GM19043 (cell line): ENCODE results near the gene AP4S1.
"Not testable (repeated sequence)": the region's sequence is repeated elsewhere in the genome, so short reads cannot be mapped to it uniquely, and the experiment has no call there.

Source experiments
- ATAC-seq: cut with Tn5 transposase; IDR thresholded peaks from one replicate; pipeline ENCODE4 v1.9.1; 2021; ENCODE audit warnings: low read depth; ENCODE audit not compliant: unreplicated experiment

The AP4S1 gene

GRCh38 chr14:31038521-31039166, 13.2 kb downstream of the AP4S1 start:
- ATAC-seq, result no peak

- ATAC-seq, result no peak
Measured at GRCh38 chr14:31042300-31042699, 16.9 kb downstream of the AP4S1 start.

- not testable (repeated sequence) for ATAC-seq
Measured at GRCh38 chr14:31042893-31043292, 17.4 kb downstream of the AP4S1 start.

- no peak for ATAC-seq
Measured at GRCh38 chr14:31043379-31043778, 17.9 kb downstream of the AP4S1 start.

- no peak for ATAC-seq
Measured at GRCh38 chr14:31045501-31046080, 20.1 kb downstream of the AP4S1 start.

GRCh38 chr14:31047503-31047902, 22.1 kb downstream of the AP4S1 start:
- no peak for ATAC-seq

GRCh38 chr14:31051023-31051422, 25.6 kb downstream of the AP4S1 start:
- ATAC-seq, result no peak

GRCh38 chr14:31051511-31051910, 26.1 kb downstream of the AP4S1 start:
- ATAC-seq, result no peak

- ATAC-seq, result not testable (repeated sequence)
Measured at GRCh38 chr14:31052905-31053586, 27.6 kb downstream of the AP4S1 start.

GRCh38 chr14:31057035-31057434, 31.6 kb downstream of the AP4S1 start:
- ATAC-seq, result no peak

- ATAC-seq, result no peak
Measured at GRCh38 chr14:31057701-31058364, 32.4 kb downstream of the AP4S1 start.

GRCh38 chr14:31059152-31059924, 33.9 kb downstream of the AP4S1 start:
- no peak for ATAC-seq

- ATAC-seq, result no peak
Measured at GRCh38 chr14:31060253-31060875, 34.9 kb downstream of the AP4S1 start.

- not testable (repeated sequence) for ATAC-seq
Measured at GRCh38 chr14:31062908-31063307, 37.5 kb downstream of the AP4S1 start.

GRCh38 chr14:31068235-31068634, 42.8 kb downstream of the AP4S1 start:
- ATAC-seq, result no peak

- no peak for ATAC-seq
Measured at GRCh38 chr14:31069343-31069742, 43.9 kb downstream of the AP4S1 start.

GRCh38 chr14:31070431-31070830, 45.0 kb downstream of the AP4S1 start:
- ATAC-seq, result no peak

- ATAC-seq, result no peak
Measured at GRCh38 chr14:31071151-31071550, 45.7 kb downstream of the AP4S1 start.

GRCh38 chr14:31075144-31075543, 49.7 kb downstream of the AP4S1 start:
- no peak for ATAC-seq

GRCh38 chr14:31078766-31079165, 53.3 kb downstream of the AP4S1 start:
- no peak for ATAC-seq
